ENCODE measurements around the gene SLC1A7. TPM values are rescaled to one million over a fixed set of nuclear protein-coding genes. Genes with fewer than 3 reads are reported as not detected.
A peak's percentile ranks its signal among the peaks of the same experiment; 100 is the strongest.

SLC1A7 gene
- total and polyA plus RNA-seq, 2 of the 13 experiments (the other 11 are each of a cell fraction or from before 2014, with no cell fraction given) = 0.04 to 2.0 TPM

DNA sequence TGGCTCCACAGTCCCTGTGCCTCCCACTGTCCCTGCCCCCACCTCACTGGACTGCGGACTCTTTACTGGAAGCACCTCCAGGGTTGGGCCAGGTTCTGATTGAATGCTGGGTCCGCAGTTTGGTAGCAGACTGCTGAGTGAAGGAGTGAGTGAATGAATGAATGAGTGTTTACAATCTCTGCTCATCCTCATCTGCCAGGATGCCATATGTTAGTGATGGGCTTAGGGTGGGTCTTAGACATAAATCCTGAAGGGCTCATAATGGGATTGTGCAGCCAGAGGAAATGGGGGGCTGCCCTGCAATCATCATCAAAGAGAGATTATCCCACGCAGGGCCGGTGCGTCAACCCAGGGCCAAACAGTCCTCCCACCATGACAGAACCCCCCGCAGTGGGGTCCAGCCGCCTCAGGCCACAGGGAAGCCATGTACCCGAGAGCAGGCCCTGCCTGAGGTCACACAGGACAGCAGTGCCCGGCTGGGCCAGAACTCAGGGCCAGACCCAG is 26.1 kb downstream of the SLC1A7 start:
- intact Hi-C loops (cut with micrococcal nuclease; ENCODE audit: unreplicated experiment) (no loop called here), in situ Hi-C loops (cut with HindIII; ENCODE audit: extremely low pct_ligation_motif_present, low pct_unique_long_range_greater_than_20kb) (no loop called here)

More for the DNA sequence above, 26.1 kb downstream of the SLC1A7 start:
- no peak for DNase-seq (ENCODE audit: low spot score)
- peaks cover 87% of the 10 kb centered on the region for H3K4me1 ChIP-seq (ENCODE audit: insufficient read depth, low read length)
- CTCF ChIA-PET (ENCODE audit: low intra/inter-chr PET ratio, low total read pairs) = no interaction called here
- H3K9me3 ChIP-seq (ENCODE audit: low read length) = no peaks in the 10 kb centered on the region; the same call in 1 of the 2 replicates
- peak overlapping the region; percentile 66 for H3K4me2 ChIP-seq (ENCODE audit: low read depth, low read length)
- no peak overlapping the region for H2AFZ ChIP-seq (ENCODE audit: low read length)
- no peak overlapping the region for H3K27ac ChIP-seq (ENCODE audit: extremely low read length, insufficient read depth, low read length)
- no peak for ATAC-seq
- WGBS (ENCODE audit: low lambda C conversion rate) = 17% methylated on average over 8 of the region's 9 CpGs
- BruUV-seq (replicated peaks) = no TSS peak
- no peaks in the 10 kb centered on the region for H4K20me1 ChIP-seq (ENCODE audit: insufficient read depth, low read length)
- peak overlapping the region; percentile 9; the same call in 1 of the 2 replicates for H3K9ac ChIP-seq (ENCODE audit: insufficient read depth, low read depth, low read length)
- no peaks in the 10 kb centered on the region for H3K36me3 ChIP-seq (replicated peaks in 1 of 2; ENCODE audit: control insufficient read depth in 1 of 2, insufficient read depth in 2 of 2, low read length in 2 of 2)
- no peak for FAIRE-seq
- peak overlapping the region in 1 of 3 experiments; percentile 48; a peak in 1 of 6 replicates for H3K4me3 ChIP-seq (replicated peaks in 1 of 3; ENCODE audit: insufficient read depth in 1 of 3, low read depth in 2 of 3, low read length in 3 of 3)
- POLR2A ChIA-PET = no interaction called here
- no peaks in the 10 kb centered on the region for H3K79me2 ChIP-seq (ENCODE audit: insufficient read depth, low read length)
- H3K27me3 ChIP-seq (ENCODE audit: control insufficient read depth in 1 of 2, insufficient read depth in 2 of 2, low read length in 2 of 2) = peaks cover 10 to 54% of the 10 kb centered on the region in 2 experiments
- TF ChIP-seq ZNF547 (CRISPR knock-in tag; IDR thresholded peaks at IDR 0.05) (no peak), NFYB (CRISPR knock-in tag; IDR thresholded peaks at IDR 0.05) (no peak), POLR2A (IDR thresholded peaks at IDR 0.05; ENCODE audit: insufficient read depth in 1 of 2, low read depth in 2 of 2, low read length in 2 of 2) (no peak), ZNF335 (CRISPR knock-in tag; IDR thresholded peaks at IDR 0.05) (0 out of 2 replicates have a peak, but pooled peaks have one; percentile 8), ZNF776 (CRISPR knock-in tag; IDR thresholded peaks at IDR 0.05) (no peak), ZNF878 (CRISPR knock-in tag; IDR thresholded peaks at IDR 0.05) (no peak), ZNF24 (IDR thresholded peaks at IDR 0.05) (peak; percentile 81), ZNF768 (CRISPR knock-in tag; IDR thresholded peaks at IDR 0.05) (no peak), FOSL2 (CRISPR knock-in tag; IDR thresholded peaks at IDR 0.05) (no peak), HOXA9 (CRISPR knock-in tag; IDR thresholded peaks at IDR 0.05; ENCODE audit: borderline replicate concordance) (no peak), TEAD2 (CRISPR knock-in tag; IDR thresholded peaks at IDR 0.05) (no peak), ERF (CRISPR knock-in tag; IDR thresholded peaks at IDR 0.05) (0 out of 2 replicates have a peak, but pooled peaks have one; percentile 1), IRX3 (CRISPR knock-in tag; IDR thresholded peaks at IDR 0.05; ENCODE audit: borderline replicate concordance, low read depth) (no peak), GATAD2A (CRISPR knock-in tag; IDR thresholded peaks at IDR 0.05) (no peak), ZNF709 (CRISPR knock-in tag; IDR thresholded peaks at IDR 0.05) (no peak), NFKBIZ (CRISPR knock-in tag; IDR thresholded peaks at IDR 0.05) (no peak), ZNF460 (CRISPR knock-in tag; IDR thresholded peaks at IDR 0.05; ENCODE audit: borderline replicate concordance) (no peak)
- TF ChIP-seq, protein P1, sequence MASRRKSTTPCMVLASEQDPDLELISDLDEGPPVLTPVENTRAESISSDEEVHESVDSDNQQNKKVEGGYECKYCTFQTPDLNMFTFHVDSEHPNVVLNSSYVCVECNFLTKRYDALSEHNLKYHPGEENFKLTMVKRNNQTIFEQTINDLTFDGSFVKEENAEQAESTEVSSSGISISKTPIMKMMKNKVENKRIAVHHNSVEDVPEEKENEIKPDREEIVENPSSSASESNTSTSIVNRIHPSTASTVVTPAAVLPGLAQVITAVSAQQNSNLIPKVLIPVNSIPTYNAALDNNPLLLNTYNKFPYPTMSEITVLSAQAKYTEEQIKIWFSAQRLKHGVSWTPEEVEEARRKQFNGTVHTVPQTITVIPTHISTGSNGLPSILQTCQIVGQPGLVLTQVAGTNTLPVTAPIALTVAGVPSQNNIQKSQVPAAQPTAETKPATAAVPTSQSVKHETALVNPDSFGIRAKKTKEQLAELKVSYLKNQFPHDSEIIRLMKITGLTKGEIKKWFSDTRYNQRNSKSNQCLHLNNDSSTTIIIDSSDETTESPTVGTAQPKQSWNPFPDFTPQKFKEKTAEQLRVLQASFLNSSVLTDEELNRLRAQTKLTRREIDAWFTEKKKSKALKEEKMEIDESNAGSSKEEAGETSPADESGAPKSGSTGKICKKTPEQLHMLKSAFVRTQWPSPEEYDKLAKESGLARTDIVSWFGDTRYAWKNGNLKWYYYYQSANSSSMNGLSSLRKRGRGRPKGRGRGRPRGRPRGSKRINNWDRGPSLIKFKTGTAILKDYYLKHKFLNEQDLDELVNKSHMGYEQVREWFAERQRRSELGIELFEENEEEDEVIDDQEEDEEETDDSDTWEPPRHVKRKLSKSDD (CRISPR knock-in tag; IDR thresholded peaks at IDR 0.05; ENCODE audit: low read depth) = no peak
- TF ChIP-seq, protein P2, sequence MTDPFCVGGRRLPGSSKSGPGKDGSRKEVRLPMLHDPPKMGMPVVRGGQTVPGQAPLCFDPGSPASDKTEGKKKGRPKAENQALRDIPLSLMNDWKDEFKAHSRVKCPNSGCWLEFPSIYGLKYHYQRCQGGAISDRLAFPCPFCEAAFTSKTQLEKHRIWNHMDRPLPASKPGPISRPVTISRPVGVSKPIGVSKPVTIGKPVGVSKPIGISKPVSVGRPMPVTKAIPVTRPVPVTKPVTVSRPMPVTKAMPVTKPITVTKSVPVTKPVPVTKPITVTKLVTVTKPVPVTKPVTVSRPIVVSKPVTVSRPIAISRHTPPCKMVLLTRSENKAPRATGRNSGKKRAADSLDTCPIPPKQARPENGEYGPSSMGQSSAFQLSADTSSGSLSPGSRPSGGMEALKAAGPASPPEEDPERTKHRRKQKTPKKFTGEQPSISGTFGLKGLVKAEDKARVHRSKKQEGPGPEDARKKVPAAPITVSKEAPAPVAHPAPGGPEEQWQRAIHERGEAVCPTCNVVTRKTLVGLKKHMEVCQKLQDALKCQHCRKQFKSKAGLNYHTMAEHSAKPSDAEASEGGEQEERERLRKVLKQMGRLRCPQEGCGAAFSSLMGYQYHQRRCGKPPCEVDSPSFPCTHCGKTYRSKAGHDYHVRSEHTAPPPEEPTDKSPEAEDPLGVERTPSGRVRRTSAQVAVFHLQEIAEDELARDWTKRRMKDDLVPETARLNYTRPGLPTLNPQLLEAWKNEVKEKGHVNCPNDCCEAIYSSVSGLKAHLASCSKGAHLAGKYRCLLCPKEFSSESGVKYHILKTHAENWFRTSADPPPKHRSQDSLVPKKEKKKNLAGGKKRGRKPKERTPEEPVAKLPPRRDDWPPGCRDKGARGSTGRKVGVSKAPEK (CRISPR knock-in tag; IDR thresholded peaks at IDR 0.05; ENCODE audit: borderline replicate concordance) = no peak
- TF ChIP-seq, protein P3, sequence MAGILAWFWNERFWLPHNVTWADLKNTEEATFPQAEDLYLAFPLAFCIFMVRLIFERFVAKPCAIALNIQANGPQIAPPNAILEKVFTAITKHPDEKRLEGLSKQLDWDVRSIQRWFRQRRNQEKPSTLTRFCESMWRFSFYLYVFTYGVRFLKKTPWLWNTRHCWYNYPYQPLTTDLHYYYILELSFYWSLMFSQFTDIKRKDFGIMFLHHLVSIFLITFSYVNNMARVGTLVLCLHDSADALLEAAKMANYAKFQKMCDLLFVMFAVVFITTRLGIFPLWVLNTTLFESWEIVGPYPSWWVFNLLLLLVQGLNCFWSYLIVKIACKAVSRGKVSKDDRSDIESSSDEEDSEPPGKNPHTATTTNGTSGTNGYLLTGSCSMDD (CRISPR knock-in tag; IDR thresholded peaks at IDR 0.05) = no peak

All from HepG2 (cell line).